K562 (cell line): ENCODE data around the gene EHMT2. TPM values are rescaled to one million over a fixed set of nuclear protein-coding genes. Genes with fewer than 3 reads are reported as not detected.
A peak's percentile ranks its signal among the peaks of the same experiment; 100 is the strongest.

Experiments used
- ATAC-seq: fragments of 200-7000 bp; cut with Tn5 transposase; 3 replicates; pipeline ENCODE4 v1.9.1; 2020; ENCODE audit warnings: moderate library complexity
- BruUV-seq: library from RNA; stranded (reverse); fragments of 400-500 nt; replicated peaks from 2 replicates; lab custom pipeline; 2021; lab: Mats Ljungman, UMichigan
- CTCF ChIA-PET: fragments of 300-600 bp; formaldehyde crosslinking; extraction: SDS; loops from one replicate; lab custom pipeline; 2021; ENCODE audit warnings: low intra/inter-chr PET ratio; lab: Yijun Ruan, JAX
- POLR2A ChIA-PET: fragments of 300-600, 350-650 bp; sonication (Branson Sonifier 250); formaldehyde crosslinking; extraction: SDS; loops from one replicate; lab custom pipeline; 2021; ENCODE audit warnings: antibody characterized with exemption, inconsistent platforms; lab: Yijun Ruan, JAX
- DNase-seq, 4 experiments: peaks; one replicate each; pipeline versions ENCODE4 v3.0.0 to v3.0.0-alpha.2; 2011 to 2018; ENCODE audit warnings: low spot score in 3 of 4, mixed read lengths in 3 of 4; ENCODE audit errors: extremely low read depth in 1 of 4
- FAIRE-seq: peaks from 2 replicates; lab custom pipeline; 2011; peaks lifted over from hg19 to GRCh38; lab: Jason Lieb, UNC
- H2AFZ ChIP-seq: 2 replicates; pipeline ENCODE4 v1.6.0; 2011; ENCODE audit warnings: low read depth, low read length, control low read depth, inconsistent platforms
- H3K27ac ChIP-seq: fragments of 200-600 bp; 3 replicates; pipeline ENCODE4 v1.8.0; 2011; ENCODE audit warnings: low read depth, mild to moderate bottlenecking, control low read depth, inconsistent platforms, low read length, moderate library complexity, mixed read lengths; ENCODE audit errors: extremely low read depth
- H3K27me3 ChIP-seq, 2 experiments: fragments of 300-600 bp in 1 of 2; 2 replicates in 1 of 2; 3 replicates in 1 of 2; pipeline versions ENCODE4 v1.6.0 to v1.8.0; 2011; ENCODE audit warnings: inconsistent platforms in 2 of 2, low read length in 2 of 2, mild to moderate bottlenecking in 1 of 2, mixed read lengths in 1 of 2, moderate library complexity in 1 of 2; ENCODE audit not compliant: control insufficient read depth in 2 of 2, insufficient read depth in 2 of 2
- H3K36me3 ChIP-seq: fragments of 300-600 bp; 3 replicates; pipeline ENCODE4 v1.8.0; 2011; ENCODE audit warnings: mild to moderate bottlenecking, low read length, inconsistent platforms; ENCODE audit not compliant: control insufficient read depth, insufficient read depth
- H3K4me1 ChIP-seq, 2 experiments: fragments of 200-600 bp in 1 of 2; replicated peaks in 1 of 2; 2 replicates in 1 of 2; 3 replicates in 1 of 2; pipeline versions ENCODE4 v1.5.1 to v1.8.0; 2011; ENCODE audit warnings: inconsistent platforms in 2 of 2, low read length in 2 of 2, mild to moderate bottlenecking in 1 of 2, mixed read lengths in 1 of 2, moderate library complexity in 1 of 2; ENCODE audit not compliant: control insufficient read depth in 2 of 2, insufficient read depth in 2 of 2
- H3K4me2 ChIP-seq: 2 replicates; pipeline ENCODE4 v1.6.1; 2011; ENCODE audit warnings: low read length, control low read depth, inconsistent platforms, mixed read lengths; ENCODE audit not compliant: insufficient read depth
- H3K4me3 ChIP-seq: fragments of 200-600 bp; sonication (generic), shearing (Covaris generic); 2 replicates; pipeline ENCODE4 v1.5.1; 2016; ENCODE audit warnings: control low read depth, inconsistent platforms
- H3K79me2 ChIP-seq: fragments of 200-600 bp; 3 replicates; pipeline ENCODE4 v1.8.0; 2011; ENCODE audit warnings: low read length, inconsistent platforms; ENCODE audit not compliant: control insufficient read depth, insufficient read depth
- H3K9ac ChIP-seq, 2 experiments: 2 replicates each; pipeline versions ENCODE4 v1.6.0 to v1.6.1; 2011; ENCODE audit warnings: low read depth in 2 of 2, low read length in 2 of 2, control low read depth in 1 of 2, inconsistent platforms in 1 of 2, mild to moderate bottlenecking in 1 of 2, mixed read lengths in 1 of 2; ENCODE audit not compliant: insufficient read depth in 1 of 2
- H3K9me1 ChIP-seq: one replicate; pipeline ENCODE4 v1.6.0; 2011; ENCODE audit warnings: inconsistent platforms, mild to moderate bottlenecking, low read length, moderate library complexity; ENCODE audit not compliant: control insufficient read depth, insufficient read depth
- H3K9me3 ChIP-seq: replicated peaks from 2 replicates; pipeline ENCODE4 v1.5.1; 2011; ENCODE audit warnings: low read depth, low read length, inconsistent platforms; ENCODE audit not compliant: control insufficient read depth, insufficient read depth
- H4K20me1 ChIP-seq: replicated peaks from 2 replicates; pipeline ENCODE4 v1.6.1; 2011; ENCODE audit warnings: low read length, inconsistent platforms, mixed read lengths; ENCODE audit not compliant: control insufficient read depth, insufficient read depth
- ADNP ChIP-seq: fragments of 200-800 bp; sonication (Bioruptor generic); IDR thresholded peaks from 2 replicates; pipeline ENCODE4 v1.6.1; 2016; ENCODE audit warnings: missing genetic modification characterization, missing compliant biosample characterization
- ARID1B ChIP-seq: fragments of 450-650 bp; IDR thresholded peaks from 2 replicates; pipeline ENCODE4 v1.6.1; 2016; ENCODE audit warnings: antibody characterized with exemption, mild to moderate bottlenecking, inconsistent platforms
- BCOR ChIP-seq: fragments of 450-650 bp; IDR thresholded peaks from 2 replicates; pipeline ENCODE4 v1.6.1; 2016
- CTCF ChIP-seq, 3 experiments: IDR thresholded peaks in 2 of 3; conservative IDR thresholded peaks in 1 of 3; 2 replicates each; pipeline ENCODE4 v1.5.1; 2011 to 2012; ENCODE audit warnings: low read length in 3 of 3, mild to moderate bottlenecking in 3 of 3, control low read depth in 2 of 3, improper control_type of control experiment in 1 of 3, inconsistent platforms in 1 of 3, low read depth in 1 of 3, mixed read lengths in 1 of 3, moderate library complexity in 1 of 3; ENCODE audit not compliant: insufficient read depth in 2 of 3
- HDAC2 ChIP-seq: fragments of 450-650 bp; IDR thresholded peaks from 2 replicates; pipeline ENCODE4 v1.6.1; 2016; ENCODE audit warnings: mild to moderate bottlenecking
- KAT2B ChIP-seq: IDR thresholded peaks from one replicate; pipeline ENCODE4 v1.6.1; 2012; ENCODE audit warnings: low read depth, mild to moderate bottlenecking, control low read depth, inconsistent platforms, low read length, moderate library complexity
- KDM1A ChIP-seq, 2 experiments: fragments of 450-650 bp; IDR thresholded peaks; 2 replicates each; pipeline ENCODE4 v1.6.1; 2016; ENCODE audit warnings: mild to moderate bottlenecking in 2 of 2
- KHSRP ChIP-seq: fragments of 450-650 bp; IDR thresholded peaks from 2 replicates; pipeline ENCODE4 v1.6.1; 2017
- PHF20 ChIP-seq: fragments of 450-650 bp; IDR thresholded peaks from 2 replicates; pipeline ENCODE4 v1.6.1; 2018; ENCODE audit not compliant: partially characterized antibody
- RBM25 ChIP-seq: fragments of 200-400 bp; formaldehyde crosslinking; IDR thresholded peaks from 2 replicates; pipeline ENCODE4 v1.6.1; 2018; ENCODE audit warnings: low read length, low read depth, moderate library complexity; ENCODE audit not compliant: severe bottlenecking
- SMC3 ChIP-seq: conservative IDR thresholded peaks from 2 replicates; pipeline ENCODE4 v1.6.1; 2011; ENCODE audit warnings: low read depth, low read length, improper control_type of control experiment; ENCODE audit not compliant: insufficient read depth
- ZNF146 ChIP-seq: IDR thresholded peaks from one replicate; pipeline ENCODE4 v1.6.1; 2018; ENCODE audit warnings: missing compliant biosample characterization; ENCODE audit not compliant: unreplicated experiment
- ZNF197 ChIP-seq: fragments of 200-800 bp; sonication (Bioruptor generic); IDR thresholded peaks from 2 replicates; pipeline ENCODE4 v1.6.1; 2016; ENCODE audit warnings: low read depth, missing genetic modification characterization, missing compliant biosample characterization
- WGBS: fragments of 100-300 bp; shearing (Covaris generic); methylation state at CpG from one replicate; pipeline ENCODE4 v1.1.6; 2016; ENCODE audit warnings: low coverage, mixed read lengths; ENCODE audit not compliant: insufficient coverage; ENCODE audit errors: missing lambda C conversion rate; 5-methylcytosine and 5-hydroxymethylcytosine counted together
- in situ Hi-C: fragments of 300-500 bp; cut with MboI; formaldehyde crosslinking; loops from 4 replicates; pipeline ENCODE4 v1.15.0; 2018; ENCODE audit warnings: inconsistent platforms, mixed read lengths
- intact Hi-C: fragments of 100-400 bp; cut with micrococcal nuclease; formaldehyde crosslinking; loops from 2 replicates; pipeline ENCODE4 v1.14.2; 2022
- polyA plus RNA-seq, 8 experiments: library from polyadenylated mRNA; depleted of rRNA in 4 of 8; stranded (reverse) in 5 of 8; unstranded in 3 of 8; fragments of >200 nt; fragmentation: Nextera tagmentation in 2 of 8; fragmentation: Illumina TruSeq in 1 of 8; extraction: Ambion mirVana in 2 of 8; extraction: Trizol in 1 of 8; gene quantifications; 2 replicates each; pipeline versions ENCODE4 v1.2.1 to v1.2.3, GENCODE V29; 2011 to 2014; ENCODE audit warnings: inconsistent platforms in 1 of 8, missing spikeins in 1 of 8
- total RNA-seq, 7 experiments: library from RNA; depleted of rRNA in 6 of 7; stranded (reverse); fragments of >200 nt in 6 of 7; fragmentation: Illumina TruSeq in 2 of 7; extraction: Trizol in 2 of 7; gene quantifications; 2 replicates each; pipeline versions ENCODE4 v1.2.1 to v1.2.3, GENCODE V29; 2011 to 2021; ENCODE audit warnings: low replicate concordance in 1 of 7
- TF ChIP-seq, protein P1 (sequence below): sonication (generic); formaldehyde crosslinking; IDR thresholded peaks from 2 replicates; pipeline ENCODE4 v1.8.1; 2023; ENCODE audit warnings: mild to moderate bottlenecking, missing genetic modification reagents

Gene EHMT2
- total and polyA plus RNA-seq, 9 of the 15 experiments (the other 6 are each of a cell fraction or from before 2014, with no cell fraction given): 2.1 to 63.8 (median 38.5) TPM

DNA sequence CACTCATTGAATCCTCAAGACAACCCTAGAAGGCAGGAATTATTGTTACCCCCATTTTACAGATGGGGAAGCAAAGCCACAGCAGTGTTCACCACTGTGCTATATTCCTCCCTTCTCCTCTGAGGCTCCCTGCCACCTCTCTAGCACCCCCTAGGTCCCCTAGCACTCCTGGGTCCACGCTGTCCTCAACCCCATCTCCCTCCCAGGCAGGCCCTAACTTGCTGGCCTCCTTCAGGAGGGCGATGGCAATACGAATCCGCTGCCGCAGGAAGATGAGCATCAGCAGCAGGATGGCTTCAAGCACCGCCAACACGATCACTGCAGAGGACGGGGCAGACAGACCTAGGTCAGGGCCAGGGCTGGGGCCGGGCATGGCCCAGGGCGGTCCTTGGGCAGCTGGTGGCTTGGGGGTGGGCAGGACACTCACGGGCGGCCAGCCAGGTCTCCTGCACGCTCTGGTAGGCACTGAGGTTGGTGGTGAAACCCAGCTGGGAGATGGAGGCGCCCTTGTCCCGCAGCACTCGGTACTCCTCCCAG lies 27.0 kb downstream of the EHMT2 start:
- no peak overlapping the region for H3K4me3 ChIP-seq
- ATAC-seq (peak; percentile 60), DNase-seq (peak in 3 of 4 experiments; percentile 45 to 74 (median 64)), FAIRE-seq (no peak)
- peak overlapping the region in 1 of 2 experiments; percentile 15; a peak in 1 of 4 replicates for H3K9ac ChIP-seq
- in situ Hi-C loops (no loop called here), intact Hi-C loops (no loop called here)
- H3K9me1 ChIP-seq: no peaks in the 10 kb centered on the region
- POLR2A ChIA-PET: interaction anchor here (1.1 kb wide), 1 partner anchor 43 kb away, joined by 7 read pairs; the partner anchor contains the start of gene HSPA1B
- peaks cover 3% of the 10 kb centered on the region; the same call in 1 of the 3 replicates for H3K36me3 ChIP-seq
- H3K9me3 ChIP-seq: no peaks in the 10 kb centered on the region
- H2AFZ ChIP-seq: no peak overlapping the region
- peaks cover 2 to 23% of the 10 kb centered on the region in 2 experiments; a peak in 3 of 5 replicates for H3K4me1 ChIP-seq
- peaks cover 3% of the 10 kb centered on the region for H3K79me2 ChIP-seq
- WGBS: 61% methylated on average over 16 of the region's 16 CpGs
- no peaks in the 10 kb centered on the region for H4K20me1 ChIP-seq
- H3K4me2 ChIP-seq: no peak overlapping the region
- no peak overlapping the region for H3K27ac ChIP-seq
- H3K27me3 ChIP-seq: peaks cover 0 to 4% of the 10 kb centered on the region in 2 experiments; a peak in 2 of 5 replicates
- CTCF ChIA-PET: interaction anchor here (0.6 kb wide), 1 partner anchor 141 kb away, joined by 7 read pairs; the partner anchor contains the start of gene DDAH2
- no TSS peak for BruUV-seq
- peak; percentile 69 for TF ChIP-seq RBM25
- no peak for TF ChIP-seq KAT2B
- no peak for TF ChIP-seq KHSRP
- peak; percentile 21 to 53 (median 41); a peak in 5 of 6 replicates for TF ChIP-seq CTCF (IDR thresholded peaks at IDR 0.05 in 2 of 3, conservative IDR thresholded peaks at IDR 0.05 in 1 of 3; ENCODE audit: insufficient read depth in 2 of 3, low read depth in 1 of 3, low read length in 3 of 3)
- TF ChIP-seq ZNF197 (CRISPR knock-in tag): no peak
- TF ChIP-seq SMC3: 0 out of 2 replicates have a peak, but pooled peaks have one; percentile 2
- TF ChIP-seq KDM1A (IDR thresholded peaks at IDR 0.05): peak; percentile 76 to 90
- TF ChIP-seq ZNF146: peak; percentile 99
- no peak for TF ChIP-seq ARID1B
- TF ChIP-seq ADNP (tag): peak; percentile 52; the same call in 1 of the 2 replicates
- TF ChIP-seq BCOR: peak; percentile 91
- TF ChIP-seq HDAC2: peak; percentile 74; the same call in 1 of the 2 replicates
- TF ChIP-seq, protein P1, sequence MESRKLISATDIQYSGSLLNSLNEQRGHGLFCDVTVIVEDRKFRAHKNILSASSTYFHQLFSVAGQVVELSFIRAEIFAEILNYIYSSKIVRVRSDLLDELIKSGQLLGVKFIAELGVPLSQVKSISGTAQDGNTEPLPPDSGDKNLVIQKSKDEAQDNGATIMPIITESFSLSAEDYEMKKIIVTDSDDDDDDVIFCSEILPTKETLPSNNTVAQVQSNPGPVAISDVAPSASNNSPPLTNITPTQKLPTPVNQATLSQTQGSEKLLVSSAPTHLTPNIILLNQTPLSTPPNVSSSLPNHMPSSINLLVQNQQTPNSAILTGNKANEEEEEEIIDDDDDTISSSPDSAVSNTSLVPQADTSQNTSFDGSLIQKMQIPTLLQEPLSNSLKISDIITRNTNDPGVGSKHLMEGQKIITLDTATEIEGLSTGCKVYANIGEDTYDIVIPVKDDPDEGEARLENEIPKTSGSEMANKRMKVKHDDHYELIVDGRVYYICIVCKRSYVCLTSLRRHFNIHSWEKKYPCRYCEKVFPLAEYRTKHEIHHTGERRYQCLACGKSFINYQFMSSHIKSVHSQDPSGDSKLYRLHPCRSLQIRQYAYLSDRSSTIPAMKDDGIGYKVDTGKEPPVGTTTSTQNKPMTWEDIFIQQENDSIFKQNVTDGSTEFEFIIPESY: peak; percentile 88
- TF ChIP-seq PHF20: peak; percentile 19
